Measurements from ENCODE around the gene ACTL10.

ACTL10 gene

DNA sequence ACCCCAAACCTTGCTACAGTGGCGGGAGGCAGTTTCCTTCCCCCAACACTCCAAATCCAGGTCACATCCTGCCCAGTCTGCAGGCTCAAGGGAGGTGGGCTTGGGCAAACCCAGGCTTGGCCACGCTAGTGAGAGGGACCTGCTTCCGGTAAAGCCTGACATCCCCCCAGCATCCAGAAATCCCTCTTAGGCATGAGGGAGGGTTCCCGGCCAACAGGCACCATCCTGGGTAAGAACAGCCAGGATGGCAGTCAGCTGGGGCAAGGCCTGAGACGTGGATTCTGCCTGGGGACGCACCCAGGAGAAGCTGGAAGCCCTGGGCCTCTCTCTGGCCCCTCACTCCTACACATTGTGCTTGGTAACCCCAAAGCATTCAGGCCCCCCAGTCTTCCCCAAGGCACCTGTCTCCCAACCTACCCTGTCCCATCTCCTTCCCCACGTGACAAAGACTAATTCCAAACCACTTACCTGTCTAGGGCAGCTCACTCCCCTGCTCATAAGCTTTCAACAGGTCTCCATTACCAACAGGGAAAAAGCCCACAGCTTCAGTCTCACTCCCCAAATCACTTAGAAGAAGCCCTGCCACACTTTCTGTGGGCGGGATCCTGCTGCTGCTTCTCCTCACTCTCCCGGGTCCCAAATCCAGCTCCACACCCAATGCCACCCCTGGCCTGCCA lies 2.5 kb upstream of the ACTL10 start:
- no peak for DNase-seq

DNA sequence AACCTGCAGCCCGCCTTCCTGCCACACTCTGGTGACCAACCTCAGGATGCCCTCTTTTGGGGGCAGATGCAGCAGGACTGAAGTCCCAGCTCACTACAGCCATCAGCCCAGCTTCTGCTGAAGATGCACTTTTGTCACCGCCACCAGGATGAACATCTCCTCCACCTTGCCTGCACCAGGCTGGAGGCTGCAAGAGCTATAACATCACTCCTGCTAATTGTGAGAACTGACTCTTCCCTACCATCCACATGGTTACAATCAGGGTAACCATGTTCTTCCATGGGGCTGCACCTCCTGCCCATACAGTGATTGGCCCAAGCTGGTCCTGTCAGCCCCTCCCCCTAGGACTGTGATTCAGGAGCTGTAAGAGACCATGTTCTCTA lies 2.0 kb upstream of the ACTL10 start:
- no peak for DNase-seq

- DNase-seq: no peak
Measured at GRCh38 chr20:33667245-33667675, 517 bp downstream of the ACTL10 start.

DNA sequence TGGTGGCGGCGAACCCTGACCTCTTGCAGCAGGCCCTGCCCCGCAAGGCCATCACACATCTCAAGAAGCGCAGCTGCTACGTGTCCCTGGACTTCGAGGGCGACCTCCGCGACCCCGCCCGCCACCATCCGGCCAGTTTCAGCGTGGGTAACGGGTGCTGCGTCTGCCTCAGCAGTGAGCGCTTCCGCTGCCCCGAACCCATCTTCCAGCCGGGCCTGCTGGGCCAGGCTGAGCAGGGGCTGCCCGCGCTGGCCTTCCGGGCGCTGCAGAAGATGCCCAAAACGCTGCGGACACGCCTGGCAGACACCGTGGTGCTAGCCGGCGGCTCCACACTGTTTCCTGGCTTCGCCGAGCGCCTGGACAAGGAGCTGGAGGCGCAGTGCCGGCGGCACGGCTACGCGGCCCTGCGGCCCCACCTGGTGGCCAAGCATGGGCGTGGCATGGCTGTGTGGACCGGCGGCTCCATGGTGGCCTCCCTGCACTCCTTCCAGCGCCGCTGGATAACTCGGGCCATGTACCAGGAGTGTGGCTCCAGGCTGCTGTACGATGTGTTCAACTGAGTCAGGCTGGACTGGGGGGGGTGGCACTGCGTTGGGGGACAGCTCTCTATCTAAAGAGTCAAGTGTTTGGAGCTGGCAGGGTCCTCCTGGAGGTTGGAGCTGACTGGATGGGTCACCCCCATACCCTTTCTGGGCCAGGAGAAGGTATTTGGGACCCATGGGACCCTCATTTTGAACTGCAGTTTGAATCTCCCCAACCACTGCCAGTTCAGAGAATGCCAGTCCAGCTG lies 1.1 kb downstream of the ACTL10 start:
- DNase-seq: peak in 1 of 2 experiments; percentile 30

GRCh38 chr20:33668466-33669155 lies 1.9 kb downstream of the ACTL10 start:
- DNase-seq: no peak

GRCh38 chr20:33669224-33669623 lies 2.5 kb downstream of the ACTL10 start:
- no peak for DNase-seq

DNA sequence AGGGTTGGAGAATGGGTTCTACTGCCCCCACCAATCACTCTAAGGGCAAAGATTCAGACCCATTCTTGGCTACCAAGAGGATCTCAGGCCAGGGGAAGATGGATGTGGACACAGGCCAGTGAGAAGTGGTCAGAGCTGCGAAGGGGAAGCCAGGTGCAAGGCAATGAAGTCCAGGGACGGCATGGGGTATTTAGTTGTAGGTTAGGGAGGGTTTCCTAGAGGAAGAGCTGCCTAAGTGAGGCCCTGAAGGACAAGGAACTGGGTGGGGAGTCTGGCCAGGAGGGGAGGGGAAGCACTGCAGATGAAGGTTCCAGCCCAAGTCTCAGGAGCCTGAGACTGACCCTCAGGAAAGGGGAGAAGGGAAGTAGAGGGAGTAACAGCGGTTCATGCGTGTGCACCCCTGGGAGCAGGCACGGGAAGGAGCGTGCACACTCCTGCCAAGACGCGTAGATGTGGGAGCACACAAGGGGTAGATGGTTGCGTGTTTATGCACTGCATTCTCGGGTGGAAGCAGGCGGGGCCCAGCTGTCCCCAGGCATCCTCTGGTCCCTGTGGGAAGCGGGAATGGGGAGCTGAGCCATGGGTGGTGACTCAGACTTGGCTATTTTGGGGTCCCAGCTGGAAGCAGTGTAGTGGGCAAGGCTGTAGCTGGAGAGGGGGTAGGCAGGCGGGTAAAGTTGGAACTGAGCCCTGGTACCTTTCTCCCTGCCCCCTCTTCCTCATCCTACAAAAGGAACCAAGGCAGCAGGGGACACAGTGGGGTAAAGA lies 3.3 kb downstream of the ACTL10 start:
- no peak for DNase-seq

GRCh38 chr20:33670715-33671499 lies 4.2 kb downstream of the ACTL10 start:
- no peak for DNase-seq

DNA sequence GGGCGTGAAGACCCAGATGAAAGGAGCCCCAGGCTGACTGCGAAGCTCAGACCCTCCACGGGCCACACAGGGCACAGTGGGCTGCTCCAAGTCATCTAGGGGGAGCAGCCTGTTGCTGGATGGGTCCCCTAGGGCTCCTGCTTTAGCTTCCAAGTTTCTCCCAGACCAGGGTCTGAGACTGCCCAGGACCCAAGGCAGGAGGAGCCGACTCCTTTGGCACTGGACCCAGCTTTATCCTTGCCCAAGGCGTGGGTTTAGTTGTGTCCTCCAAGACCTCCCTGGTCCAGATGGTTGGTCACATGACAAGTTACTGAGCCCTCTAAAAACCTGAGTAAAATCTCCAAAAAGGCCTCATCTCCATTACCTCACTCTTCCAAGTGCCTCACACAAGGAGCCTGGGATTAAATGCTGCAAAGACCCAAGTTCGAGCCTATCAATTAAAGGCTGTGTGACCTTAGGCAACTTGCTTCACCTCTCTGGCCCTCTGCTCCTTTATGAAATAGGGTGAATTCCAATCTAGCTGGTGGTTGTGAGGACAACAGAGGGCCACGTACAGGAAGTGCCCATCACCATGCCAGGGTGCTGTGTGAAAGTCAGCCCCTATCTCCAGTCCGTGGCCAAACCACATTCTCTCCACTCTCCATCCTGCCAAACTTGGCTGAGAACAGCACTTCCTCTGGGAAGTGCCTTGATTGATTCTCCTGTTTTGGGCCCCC lies 5.0 kb downstream of the ACTL10 start:
- no peak for DNase-seq

- DNase-seq: no peak
Measured at GRCh38 chr20:33672426-33673113, 5.8 kb downstream of the ACTL10 start.

- DNase-seq: no peak
Measured at GRCh38 chr20:33673114-33673409, 6.3 kb downstream of the ACTL10 start.

- no peak for DNase-seq
Measured at GRCh38 chr20:33673410-33674293, 6.9 kb downstream of the ACTL10 start.

- DNase-seq: no peak
Measured at GRCh38 chr20:33674294-33675135, 7.8 kb downstream of the ACTL10 start, which contains the start of gene NECAB3. TSS of gene NECAB3 (minus strand) at chr20:33674428. CDS start at chr20:33674352, 76 bp downstream.

- no peak for DNase-seq
Measured at GRCh38 chr20:33675136-33675959, 8.6 kb downstream of the ACTL10 start.

- no peak for DNase-seq
Measured at GRCh38 chr20:33676121-33676520, 9.4 kb downstream of the ACTL10 start.

GRCh38 chr20:33676652-33677645 lies 10.2 kb downstream of the ACTL10 start:
- DNase-seq: no peak

Measured in cerebellar nuclear complex (tissue), 1 donor.